Epidermal melanocyte (primary cell): ENCODE results near the gene IL15RA.
"Not testable (repeated sequence)": the region's sequence is repeated elsewhere in the genome, so short reads cannot be mapped to it uniquely, and the experiment has no call there.

Source experiments
- DNase-seq: peaks from one replicate; pipeline ENCODE4 v3.0.0; 2011; ENCODE audit warnings: low spot score; ENCODE audit not compliant: insufficient read length

IL15RA gene

DNA sequence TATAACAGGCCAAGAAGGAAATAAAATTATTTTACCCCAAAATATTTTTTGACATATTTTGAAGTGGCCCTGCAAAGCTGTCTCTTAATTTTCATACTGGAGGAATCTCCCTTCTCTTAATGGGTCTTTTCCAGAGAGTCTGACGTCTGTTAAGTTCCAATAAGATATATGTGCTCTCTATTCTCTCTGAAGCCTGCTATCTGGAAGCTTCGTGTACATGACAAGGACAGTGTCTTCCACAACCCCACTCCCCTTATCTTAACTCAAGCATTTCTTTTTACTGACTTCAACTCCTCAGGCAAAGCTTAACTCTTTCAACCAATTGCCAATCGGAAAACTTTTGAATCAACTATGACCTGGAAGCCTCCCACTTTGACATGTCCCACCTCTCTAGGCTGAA, 29.2 kb upstream of the IL15RA start:
- no peak for DNase-seq

DNA sequence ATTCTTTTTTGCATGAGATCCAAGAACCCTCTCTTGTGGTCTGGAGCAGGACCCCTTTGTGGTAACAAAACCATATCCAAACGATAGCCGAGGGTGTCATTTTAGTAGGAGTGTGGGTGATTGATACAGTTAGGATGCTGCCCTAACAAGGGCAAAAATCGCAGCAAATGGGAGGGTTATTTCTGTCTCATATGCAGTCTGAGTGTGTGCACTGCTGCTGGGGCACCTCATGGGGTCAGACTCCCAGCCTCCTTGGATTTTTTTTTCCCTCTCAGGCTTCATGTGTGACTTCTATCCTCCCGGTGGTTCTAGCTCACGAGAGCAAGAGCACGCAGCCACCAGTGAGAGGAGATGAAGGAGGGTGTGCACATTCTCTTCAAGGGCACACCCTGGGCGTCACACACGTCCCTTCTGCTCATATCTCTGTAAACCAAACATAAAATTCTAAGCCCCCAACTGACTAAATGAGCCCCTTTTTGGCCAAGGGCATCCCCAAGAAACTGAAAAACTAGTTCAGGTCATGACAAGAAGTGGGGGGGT, 28.6 kb upstream of the IL15RA start:
- no peak for DNase-seq

DNA sequence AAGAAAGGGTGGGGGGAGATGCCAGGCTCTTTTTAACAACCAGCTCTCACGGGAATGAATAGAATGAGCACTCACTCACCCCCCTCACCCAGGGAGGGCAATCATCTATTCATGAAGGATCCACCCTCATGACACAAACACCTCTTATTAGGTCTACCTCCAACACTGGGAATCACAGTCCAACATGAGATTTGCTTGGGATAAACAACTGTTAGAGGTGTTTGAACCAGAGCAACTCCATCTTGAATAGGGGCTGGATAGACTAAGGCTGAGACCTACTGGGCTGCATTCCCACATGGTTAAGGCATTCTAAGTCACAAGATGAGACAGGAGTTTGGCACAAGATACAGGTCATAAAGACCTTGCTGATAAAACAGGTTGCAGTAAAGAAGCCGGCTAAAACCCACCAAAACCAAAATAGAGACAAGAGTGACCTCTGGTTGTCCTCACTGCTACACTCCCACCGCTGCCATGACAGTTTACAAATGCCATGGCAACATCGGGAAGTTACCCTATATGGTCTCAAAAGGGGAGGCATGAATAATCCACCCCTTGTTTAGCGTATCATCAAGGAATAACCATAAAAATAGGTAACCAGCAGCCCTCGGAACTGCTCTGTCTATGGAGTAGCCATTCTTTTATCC, 27.9 kb upstream of the IL15RA start:
- DNase-seq: not testable (repeated sequence)

GRCh38 chr10:6002809-6003510, 25.6 kb upstream of the IL15RA start:
- no peak for DNase-seq

DNA sequence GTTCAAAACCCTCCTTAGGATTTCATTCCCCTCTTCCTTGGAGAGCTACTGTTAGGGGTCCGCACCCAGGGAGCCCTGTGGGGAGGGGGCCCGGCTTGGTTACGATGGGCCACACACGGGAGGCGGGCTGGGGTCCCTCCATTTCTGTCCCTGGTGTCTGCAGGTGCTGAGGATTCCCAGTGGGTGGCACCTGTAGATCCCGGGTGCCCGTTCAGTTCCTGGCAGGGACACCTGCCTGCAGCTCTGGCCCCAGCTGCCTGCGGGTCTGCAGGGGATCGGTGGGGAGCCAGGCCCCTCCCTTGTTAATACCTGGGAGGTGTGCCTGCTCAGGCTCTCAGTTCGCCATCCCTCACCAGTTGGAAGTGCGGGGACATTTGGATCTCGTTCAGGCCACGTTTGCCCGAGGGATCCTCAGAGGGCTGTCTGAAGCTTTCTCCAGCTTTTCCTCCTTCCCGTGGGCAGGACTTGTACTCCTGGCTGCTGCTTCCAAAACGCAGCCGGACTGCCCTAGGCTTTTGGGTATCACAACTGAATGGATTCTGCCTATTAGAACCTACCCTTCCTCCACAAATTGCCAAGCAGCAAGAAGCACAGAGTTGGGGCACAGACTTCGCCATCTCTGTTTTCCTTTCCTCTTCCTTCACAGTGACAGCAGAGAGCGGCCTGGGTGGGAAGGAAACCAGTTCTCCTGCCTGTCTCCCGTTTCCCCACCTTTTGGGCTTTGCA, 22.3 kb upstream of the IL15RA start:
- DNase-seq: no peak

GRCh38 chr10:5996696-5997095, 19.4 kb upstream of the IL15RA start:
- DNase-seq: no peak

- no peak for DNase-seq
Measured at GRCh38 chr10:5992398-5992797, 15.1 kb upstream of the IL15RA start.

DNA sequence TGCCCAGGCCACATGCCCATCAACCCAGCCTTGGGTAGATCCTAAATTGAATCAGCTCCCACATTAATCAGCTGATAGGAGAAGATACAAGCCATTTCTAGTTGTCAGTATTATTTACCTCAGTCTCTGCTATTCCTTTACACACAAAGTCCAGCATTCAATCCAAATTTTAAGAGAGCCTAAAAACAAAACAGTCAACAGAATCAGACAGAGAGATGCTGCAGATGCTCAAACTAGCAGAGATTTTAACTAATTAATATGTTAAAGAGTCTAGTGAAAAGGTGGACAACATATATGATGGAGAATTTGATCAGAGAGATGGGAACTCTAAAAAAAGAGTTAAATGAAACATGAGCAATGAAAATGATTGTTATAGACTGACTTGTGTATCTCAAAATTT, 14.4 kb upstream of the IL15RA start:
- DNase-seq: no peak

- DNase-seq: no peak
Measured at GRCh38 chr10:5989756-5990155, 12.4 kb upstream of the IL15RA start.

DNA sequence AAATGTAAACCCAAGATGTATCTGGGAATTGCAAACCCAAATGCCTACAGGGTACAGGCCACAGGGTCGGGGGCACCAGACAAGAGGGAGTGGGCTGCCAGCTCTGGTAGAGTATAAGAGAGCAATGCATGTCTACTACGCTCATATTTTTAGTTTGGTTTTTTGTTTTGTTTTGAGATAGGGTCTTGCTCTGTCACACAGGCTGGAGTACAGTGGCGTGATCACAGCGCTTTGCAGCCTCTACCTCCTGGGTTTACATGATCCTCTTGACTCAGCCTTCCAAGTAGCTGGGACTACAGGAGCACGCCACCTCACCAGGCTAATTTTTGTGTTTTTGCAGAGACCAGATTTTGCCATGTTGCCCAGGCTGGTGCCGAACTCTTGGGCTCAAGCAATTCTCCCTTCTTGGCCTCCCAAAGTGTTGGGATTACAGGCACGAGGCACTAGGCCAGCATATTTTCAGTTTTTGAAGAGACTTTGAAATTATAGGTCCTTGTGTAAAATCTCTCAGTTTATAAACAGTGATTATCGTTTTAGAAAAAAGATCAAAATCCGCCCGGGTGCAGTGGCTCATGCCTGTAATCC, 11.1 kb upstream of the IL15RA start:
- DNase-seq: no peak

DNA sequence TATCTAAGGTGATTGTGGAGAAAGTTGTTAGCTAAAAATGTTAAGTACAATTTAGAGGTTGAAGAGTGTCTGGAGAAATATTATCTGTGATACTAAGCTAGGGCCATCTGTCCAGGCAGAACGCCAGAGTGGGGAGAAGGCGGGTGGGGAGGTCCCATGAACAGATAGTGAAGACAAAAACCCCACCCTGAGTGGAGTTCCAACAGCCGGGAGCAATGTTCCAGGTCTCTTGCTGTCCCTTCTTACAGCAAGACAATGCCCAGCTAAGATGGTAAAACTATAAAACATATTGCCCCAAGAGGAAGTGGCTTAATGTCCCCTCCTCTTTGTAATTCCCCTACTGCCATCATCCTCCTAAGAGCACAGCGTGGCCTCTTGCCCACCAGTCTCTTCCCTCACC, 10.4 kb upstream of the IL15RA start:
- DNase-seq: no peak

GRCh38 chr10:5985029-5985428, 7.7 kb upstream of the IL15RA start:
- no peak for DNase-seq

GRCh38 chr10:5983774-5984173, 6.4 kb upstream of the IL15RA start:
- no peak for DNase-seq

DNA sequence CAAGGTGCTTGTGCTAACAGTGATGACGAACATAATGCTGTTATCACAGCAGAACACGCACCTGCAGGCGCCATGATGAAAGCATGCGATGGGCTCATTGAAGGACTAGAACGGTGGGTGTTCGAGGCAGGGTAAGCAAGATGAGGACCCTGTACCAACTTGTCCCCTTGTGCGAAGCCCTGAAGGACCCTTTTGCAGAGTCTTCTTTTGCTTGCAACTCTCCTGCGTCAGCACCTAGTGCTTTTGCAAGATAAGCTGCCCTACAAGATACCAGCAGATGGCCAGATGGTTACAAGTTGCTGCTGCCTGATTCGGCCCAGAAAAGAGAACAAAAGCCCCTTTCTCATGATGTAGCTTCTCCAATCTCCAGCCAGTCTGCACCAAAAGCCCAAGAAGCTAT, 4.2 kb upstream of the IL15RA start:
- no peak for DNase-seq

DNA sequence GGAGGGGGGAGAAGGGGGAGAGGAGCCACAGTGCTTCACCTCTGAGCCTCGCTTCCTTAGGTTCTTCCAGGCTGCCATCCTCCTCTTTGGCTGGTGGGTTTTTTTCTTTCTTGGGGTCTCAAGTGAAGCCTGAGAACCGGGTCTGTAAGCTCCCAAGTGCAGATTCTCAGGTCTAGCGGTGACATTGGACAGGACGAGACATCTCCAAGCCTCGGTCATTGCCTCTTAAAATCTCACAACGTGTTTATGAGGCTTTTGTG, 817 bp upstream of the IL15RA start:
- DNase-seq: no peak

GRCh38 chr10:5976512-5977470, 552 bp downstream of the IL15RA start:
- no peak for DNase-seq

DNA sequence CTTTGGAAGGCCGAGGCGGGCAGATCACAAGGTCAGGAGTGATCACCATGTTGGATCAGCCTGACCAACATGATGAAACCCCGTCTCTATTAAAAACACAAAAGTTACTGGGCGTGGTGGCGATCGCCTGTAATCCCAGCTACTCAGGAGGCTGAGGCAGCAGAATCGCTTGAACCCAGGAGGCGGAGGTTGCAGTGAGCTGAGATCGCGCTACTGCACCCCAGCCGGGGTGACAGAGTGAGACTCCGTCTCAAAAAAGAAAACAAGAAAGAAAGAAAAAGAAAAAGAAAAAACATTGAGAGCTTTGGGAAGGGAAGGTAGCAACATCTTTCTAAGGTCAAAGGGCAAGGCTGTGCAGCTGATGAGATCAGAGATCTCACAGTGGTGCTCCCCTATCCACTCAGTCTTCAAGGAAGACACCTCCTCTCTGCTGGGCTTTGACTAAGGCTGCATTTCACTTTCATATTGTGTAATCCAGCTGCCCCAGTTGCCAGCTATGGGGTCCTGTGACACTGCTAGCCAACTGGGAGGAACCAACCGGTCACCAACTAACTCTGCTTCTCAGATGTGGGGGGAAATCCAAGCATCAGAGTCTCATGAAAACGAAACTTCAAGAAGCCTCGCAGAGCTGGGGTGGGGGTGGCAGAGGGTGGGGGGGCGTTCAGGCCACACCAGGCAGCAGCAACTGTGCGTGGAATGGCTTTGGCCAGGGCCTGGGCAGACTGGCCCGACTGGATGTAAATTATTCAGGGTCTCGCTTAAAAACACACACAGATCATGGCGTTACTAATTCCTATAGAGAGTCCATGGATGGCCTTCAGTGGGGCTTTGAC, 1.5 kb downstream of the IL15RA start:
- no peak for DNase-seq

DNA sequence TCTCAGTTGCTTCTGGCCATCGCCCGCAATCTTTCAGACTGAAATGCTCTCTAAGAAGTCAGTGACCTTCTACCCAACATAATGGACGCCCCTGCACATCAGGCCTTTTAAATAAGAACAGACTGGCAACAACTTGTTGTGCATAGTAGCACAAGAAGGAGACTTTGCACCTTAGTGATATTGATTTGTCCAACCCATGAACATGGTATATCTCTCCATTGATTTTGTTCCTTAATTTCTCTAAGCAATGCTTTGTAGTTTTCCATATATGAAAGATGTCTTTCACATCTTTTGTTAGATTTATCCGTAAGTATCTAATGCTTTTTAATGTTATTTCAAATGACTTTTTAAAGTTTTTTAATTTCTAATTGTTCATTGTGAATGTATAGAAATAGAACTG, 4.3 kb downstream of the IL15RA start:
- no peak for DNase-seq

- no peak for DNase-seq
Measured at GRCh38 chr10:5971886-5972285, 5.5 kb downstream of the IL15RA start.

DNA sequence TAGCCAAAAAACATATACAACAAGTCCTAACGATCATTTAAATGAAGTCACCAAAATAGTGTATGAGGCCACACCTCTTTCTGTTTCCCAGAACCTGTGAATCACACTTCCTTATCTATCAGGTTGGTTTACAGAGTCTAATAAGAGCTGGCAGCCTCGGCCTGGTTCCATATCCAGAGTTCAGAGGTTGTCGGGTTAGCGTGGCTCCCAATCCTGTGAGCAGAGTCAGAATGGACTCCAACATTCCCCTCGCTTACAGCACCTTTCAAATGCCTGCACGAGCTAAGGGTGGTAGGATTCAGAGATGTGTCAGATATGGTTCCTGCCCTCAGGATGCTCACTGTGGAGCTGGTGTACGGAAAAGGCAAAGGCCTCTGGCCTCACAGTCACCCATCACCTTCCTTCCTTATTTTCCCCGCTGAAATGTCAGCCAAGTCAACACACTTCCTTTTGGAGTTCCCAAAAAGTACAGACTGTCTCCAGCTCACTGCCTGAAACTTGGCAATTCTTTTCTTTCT, 6.0 kb downstream of the IL15RA start:
- DNase-seq: no peak
